ENCODE measurements around the gene GTF3C2. TPM values are rescaled to one million over a fixed set of nuclear protein-coding genes. Genes with fewer than 3 reads are reported as not detected.

GTF3C2 gene
- total and polyA plus RNA-seq, 2 of the 13 experiments (the other 11 are each of a cell fraction or from before 2014, with no cell fraction given) = 77.5 to 130 TPM

DNA sequence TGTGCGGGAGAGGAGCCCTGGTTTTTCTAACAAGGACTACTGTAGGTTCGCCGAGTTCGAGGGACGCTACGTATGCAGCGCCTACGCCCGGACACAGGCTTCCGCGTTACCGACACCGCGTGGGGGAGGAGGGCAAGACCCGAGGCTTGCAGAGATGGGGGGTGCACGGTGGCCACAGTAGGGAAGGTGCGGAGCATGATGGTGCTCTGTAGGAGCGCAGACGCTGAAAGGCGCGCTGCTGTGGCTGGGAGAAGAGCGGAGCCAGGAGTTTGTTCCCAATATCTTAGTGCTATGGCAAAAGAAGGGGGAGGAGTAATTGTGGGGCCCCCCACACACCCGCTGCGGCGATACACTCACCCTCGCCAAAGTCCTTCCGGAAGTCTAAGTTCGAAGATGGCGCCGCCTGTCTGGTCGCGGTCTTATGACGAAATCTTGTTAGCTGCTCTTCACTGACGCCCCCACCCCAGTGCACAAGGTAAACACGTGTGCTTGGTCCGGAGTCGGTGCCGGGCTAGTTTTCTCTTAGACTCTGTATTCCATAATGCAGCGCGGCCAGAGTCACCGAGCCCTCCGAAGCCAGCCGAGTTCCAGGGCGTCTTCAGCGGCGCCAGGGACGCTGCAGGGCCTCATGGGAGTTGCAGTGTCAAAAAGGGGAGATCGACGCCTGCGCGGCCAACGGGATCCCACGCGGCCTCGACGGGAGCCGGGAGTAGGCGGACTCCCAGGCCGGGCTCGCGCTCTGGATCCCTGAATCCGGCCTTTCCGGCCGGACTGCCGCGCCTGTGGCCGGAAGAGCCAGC, at the start of gene GTF3C2 (continued):
- TF ChIP-seq, protein P1, sequence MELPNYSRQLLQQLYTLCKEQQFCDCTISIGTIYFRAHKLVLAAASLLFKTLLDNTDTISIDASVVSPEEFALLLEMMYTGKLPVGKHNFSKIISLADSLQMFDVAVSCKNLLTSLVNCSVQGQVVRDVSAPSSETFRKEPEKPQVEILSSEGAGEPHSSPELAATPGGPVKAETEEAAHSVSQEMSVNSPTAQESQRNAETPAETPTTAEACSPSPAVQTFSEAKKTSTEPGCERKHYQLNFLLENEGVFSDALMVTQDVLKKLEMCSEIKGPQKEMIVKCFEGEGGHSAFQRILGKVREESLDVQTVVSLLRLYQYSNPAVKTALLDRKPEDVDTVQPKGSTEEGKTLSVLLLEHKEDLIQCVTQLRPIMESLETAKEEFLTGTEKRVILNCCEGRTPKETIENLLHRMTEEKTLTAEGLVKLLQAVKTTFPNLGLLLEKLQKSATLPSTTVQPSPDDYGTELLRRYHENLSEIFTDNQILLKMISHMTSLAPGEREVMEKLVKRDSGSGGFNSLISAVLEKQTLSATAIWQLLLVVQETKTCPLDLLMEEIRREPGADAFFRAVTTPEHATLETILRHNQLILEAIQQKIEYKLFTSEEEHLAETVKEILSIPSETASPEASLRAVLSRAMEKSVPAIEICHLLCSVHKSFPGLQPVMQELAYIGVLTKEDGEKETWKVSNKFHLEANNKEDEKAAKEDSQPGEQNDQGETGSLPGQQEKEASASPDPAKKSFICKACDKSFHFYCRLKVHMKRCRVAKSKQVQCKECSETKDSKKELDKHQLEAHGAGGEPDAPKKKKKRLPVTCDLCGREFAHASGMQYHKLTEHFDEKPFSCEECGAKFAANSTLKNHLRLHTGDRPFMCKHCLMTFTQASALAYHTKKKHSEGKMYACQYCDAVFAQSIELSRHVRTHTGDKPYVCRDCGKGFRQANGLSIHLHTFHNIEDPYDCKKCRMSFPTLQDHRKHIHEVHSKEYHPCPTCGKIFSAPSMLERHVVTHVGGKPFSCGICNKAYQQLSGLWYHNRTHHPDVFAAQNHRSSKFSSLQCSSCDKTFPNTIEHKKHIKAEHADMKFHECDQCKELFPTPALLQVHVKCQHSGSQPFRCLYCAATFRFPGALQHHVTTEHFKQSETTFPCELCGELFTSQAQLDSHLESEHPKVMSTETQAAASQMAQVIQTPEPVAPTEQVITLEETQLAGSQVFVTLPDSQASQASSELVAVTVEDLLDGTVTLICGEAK (IDR thresholded peaks at IDR 0.05) = no peak
- TF ChIP-seq, protein P1 (CRISPR knock-in tag; IDR thresholded peaks at IDR 0.05) = peak; percentile 70
- TF ChIP-seq, protein P2, sequence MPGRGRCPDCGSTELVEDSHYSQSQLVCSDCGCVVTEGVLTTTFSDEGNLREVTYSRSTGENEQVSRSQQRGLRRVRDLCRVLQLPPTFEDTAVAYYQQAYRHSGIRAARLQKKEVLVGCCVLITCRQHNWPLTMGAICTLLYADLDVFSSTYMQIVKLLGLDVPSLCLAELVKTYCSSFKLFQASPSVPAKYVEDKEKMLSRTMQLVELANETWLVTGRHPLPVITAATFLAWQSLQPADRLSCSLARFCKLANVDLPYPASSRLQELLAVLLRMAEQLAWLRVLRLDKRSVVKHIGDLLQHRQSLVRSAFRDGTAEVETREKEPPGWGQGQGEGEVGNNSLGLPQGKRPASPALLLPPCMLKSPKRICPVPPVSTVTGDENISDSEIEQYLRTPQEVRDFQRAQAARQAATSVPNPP (CRISPR knock-in tag; IDR thresholded peaks at IDR 0.05) = peak; percentile 74; the same call in 1 of the 2 replicates
- peak; percentile 79; the same call in 1 of the 2 replicates for TF ChIP-seq ZIK1 (CRISPR knock-in tag; IDR thresholded peaks at IDR 0.05; ENCODE audit: borderline replicate concordance, low read depth)
- TF ChIP-seq ZNF264 (CRISPR knock-in tag; IDR thresholded peaks at IDR 0.05) = peak; percentile 78; the same call in 1 of the 2 replicates
- peak; percentile 93 for TF ChIP-seq ZNF777 (CRISPR knock-in tag; IDR thresholded peaks at IDR 0.05)
- peak; percentile 63 for TF ChIP-seq HNRNPL (IDR thresholded peaks at IDR 0.05; ENCODE audit: low read depth, low read length)
- peak; percentile 71; the same call in 1 of the 2 replicates for TF ChIP-seq POGZ (CRISPR knock-in tag; IDR thresholded peaks at IDR 0.05)
- TF ChIP-seq NFIB (CRISPR knock-in tag; IDR thresholded peaks at IDR 0.05; ENCODE audit: borderline replicate concordance) = no peak
- TF ChIP-seq, protein P3, sequence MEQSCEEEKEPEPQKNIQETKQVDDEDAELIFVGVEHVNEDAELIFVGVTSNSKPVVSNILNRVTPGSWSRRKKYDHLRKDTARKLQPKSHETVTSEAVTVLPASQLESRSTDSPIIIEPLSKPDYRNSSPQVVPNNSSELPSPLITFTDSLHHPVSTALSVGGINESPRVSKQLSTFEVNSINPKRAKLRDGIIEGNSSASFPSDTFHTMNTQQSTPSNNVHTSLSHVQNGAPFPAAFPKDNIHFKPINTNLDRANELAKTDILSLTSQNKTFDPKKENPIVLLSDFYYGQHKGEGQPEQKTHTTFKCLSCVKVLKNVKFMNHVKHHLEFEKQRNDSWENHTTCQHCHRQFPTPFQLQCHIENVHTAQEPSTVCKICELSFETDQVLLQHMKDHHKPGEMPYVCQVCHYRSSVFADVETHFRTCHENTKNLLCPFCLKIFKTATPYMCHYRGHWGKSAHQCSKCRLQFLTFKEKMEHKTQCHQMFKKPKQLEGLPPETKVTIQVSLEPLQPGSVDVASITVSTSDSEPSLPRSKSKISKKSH (CRISPR knock-in tag; IDR thresholded peaks at IDR 0.05; ENCODE audit: borderline replicate concordance) = peak; percentile 86; the same call in 1 of the 2 replicates
- 0 out of 2 replicates have a peak, but pooled peaks have one; percentile 59 for TF ChIP-seq KLF12 (CRISPR knock-in tag; IDR thresholded peaks at IDR 0.05; ENCODE audit: borderline replicate concordance)
- peak; percentile 97 for TF ChIP-seq ZNF430 (CRISPR knock-in tag; IDR thresholded peaks at IDR 0.05)
- TF ChIP-seq DR1 (CRISPR knock-in tag; IDR thresholded peaks at IDR 0.05) = no peak; the same call in 1 of the 2 replicates
- 0 out of 2 replicates have a peak, but pooled peaks have one; percentile 36 for TF ChIP-seq ZFAT (CRISPR knock-in tag; conservative IDR thresholded peaks at IDR 0.05)
- TF ChIP-seq, protein P4, sequence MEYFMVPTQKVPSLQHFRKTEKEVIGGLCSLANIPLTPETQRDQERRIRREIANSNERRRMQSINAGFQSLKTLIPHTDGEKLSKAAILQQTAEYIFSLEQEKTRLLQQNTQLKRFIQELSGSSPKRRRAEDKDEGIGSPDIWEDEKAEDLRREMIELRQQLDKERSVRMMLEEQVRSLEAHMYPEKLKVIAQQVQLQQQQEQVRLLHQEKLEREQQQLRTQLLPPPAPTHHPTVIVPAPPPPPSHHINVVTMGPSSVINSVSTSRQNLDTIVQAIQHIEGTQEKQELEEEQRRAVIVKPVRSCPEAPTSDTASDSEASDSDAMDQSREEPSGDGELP (IDR thresholded peaks at IDR 0.05; ENCODE audit: borderline replicate concordance, low read depth) = peak; percentile 52; the same call in 1 of the 2 replicates
- peak; percentile 61; the same call in 1 of the 2 replicates for TF ChIP-seq CEBPG (CRISPR knock-in tag; IDR thresholded peaks at IDR 0.05)
